DMS79 (cell line): ENCODE data around the gene HIVEP3.

ENCODE experiments used
- DNase-seq: peaks from one replicate; lab custom pipeline; 2025; lab: John Stamatoyannopoulos, UW

Gene HIVEP3

GRCh38 chr1:41461790-41462679, 456.7 kb downstream of the HIVEP3 start:
- DNase-seq = peak; percentile 74

- no peak for DNase-seq
These were observed 461.7 kb downstream of the HIVEP3 start for GRCh38 chr1:41456847-41457540.
